Measurements from ENCODE around the gene BRICD5. TPM values are rescaled to one million over a fixed set of nuclear protein-coding genes. Genes with fewer than 3 reads are reported as not detected.

The BRICD5 gene
- total and polyA plus RNA-seq, 2 of the 4 experiments (the other 2 are of a cell fraction), result 0.18 to 0.94 TPM

- CTCF ChIA-PET, result no interaction called here
- 40% methylated on average over 2 of the region's 32 CpGs; no CpG with 5 or more reads in 1 of the 2 experiments for WGBS, 2 experiments (ENCODE audit: extremely low coverage in 2 of 2, insufficient read length in 1 of 2)
Observed at GRCh38 chr16:2196981-2197511, 13.6 kb downstream of the BRICD5 start.

More at GRCh38 chr16:2196981-2197511, 13.6 kb downstream of the BRICD5 start:
- H4K5ac ChIP-seq (ENCODE audit: low read depth, low read length), result no peak overlapping the region
- no peak overlapping the region for H3K23ac ChIP-seq (ENCODE audit: low read depth, low read length)
- H4K20me1 ChIP-seq (ENCODE audit: insufficient read depth, low read length), result no peaks in the 10 kb centered on the region; the same call in 1 of the 2 replicates
- no peak overlapping the region for H3K18ac ChIP-seq (ENCODE audit: low read depth, low read length)
- no TSS peak for BruUV-seq (replicated peaks)
- no peak overlapping the region for H3K27ac ChIP-seq (ENCODE audit: insufficient read depth, low read length)
- intact Hi-C loops (cut with micrococcal nuclease), result no loop called here
- no peak overlapping the region for H3K14ac ChIP-seq (replicated peaks; ENCODE audit: low read depth, low read length)
- no peak for DNase-seq
- H2BK5ac ChIP-seq (ENCODE audit: low read depth, low read length, poor library complexity, severe bottlenecking), result no peak overlapping the region
- H4K8ac ChIP-seq (ENCODE audit: low read depth in 2 of 2, low read length in 2 of 2), result no peak overlapping the region
- in situ Hi-C loops (cut with MboI; ENCODE audit: low sequenced_read_pairs), result no loop called here
- no peaks in the 10 kb centered on the region for H3K9me3 ChIP-seq (ENCODE audit: control insufficient read depth, insufficient read depth, low read length)
- H3K9ac ChIP-seq (ENCODE audit: low read depth, low read length), result no peak overlapping the region
- H3K9me1 ChIP-seq (ENCODE audit: insufficient read depth, low read length), result no peaks in the 10 kb centered on the region
- POLR2A ChIA-PET (ENCODE audit: unreplicated experiment), result no interaction called here
- H3K4me3 ChIP-seq (ENCODE audit: insufficient read depth, low read depth, low read length), result no peak overlapping the region
- dilution Hi-C loops (cut with HindIII; ENCODE audit: low sequenced_read_pairs, unreplicated experiment), result no loop called here
- peak overlapping the region; percentile 79 for H2AFZ ChIP-seq (replicated peaks; ENCODE audit: low read length, poor library complexity)
- no peak overlapping the region for H2BK15ac ChIP-seq (ENCODE audit: low read depth, low read length)
- no peak overlapping the region for H3K4me2 ChIP-seq (ENCODE audit: low read depth, low read length)
- no peak overlapping the region for H2AK5ac ChIP-seq (ENCODE audit: low read depth, low read length)
- H3K56ac ChIP-seq (ENCODE audit: extremely low read depth, insufficient read depth, low read length), result no peak overlapping the region
- H2BK120ac ChIP-seq (ENCODE audit: low read depth, low read length), result no peak overlapping the region
- H2AK9ac ChIP-seq (replicated peaks; ENCODE audit: low read depth, low read length, poor library complexity), result no peak overlapping the region
- H3K79me1 ChIP-seq (ENCODE audit: low read depth in 1 of 2, low read length in 2 of 2), result no peaks in the 10 kb centered on the region
- no peak for ATAC-seq (ENCODE audit: low read depth)
- no peak overlapping the region for H3K4ac ChIP-seq (ENCODE audit: low read depth, low read length)
- no peak overlapping the region for H4K91ac ChIP-seq (ENCODE audit: insufficient read depth, low read depth, low read length)
- H3K27me3 ChIP-seq (ENCODE audit: control insufficient read depth, insufficient read depth, low read length), result peaks cover 67% of the 10 kb centered on the region
- H3K36me3 ChIP-seq (ENCODE audit: control insufficient read depth, insufficient read depth, low read length), result no peaks in the 10 kb centered on the region
- no peak overlapping the region for H2BK20ac ChIP-seq (ENCODE audit: low read depth, low read length)
- no peaks in the 10 kb centered on the region for H3K4me1 ChIP-seq (ENCODE audit: control insufficient read depth, insufficient read depth, low read length)
- TF ChIP-seq SMC3 (IDR thresholded peaks at IDR 0.05; ENCODE audit: low read depth, low read length) (no peak), CEBPB (IDR thresholded peaks at IDR 0.05; ENCODE audit: low read depth, low read length) (no peak), CHD1 (IDR thresholded peaks at IDR 0.05; ENCODE audit: low read depth, low read length) (no peak), NFE2L2 (IDR thresholded peaks at IDR 0.05; ENCODE audit: low read depth, low read length) (no peak), RAD21 (IDR thresholded peaks at IDR 0.05; ENCODE audit: low read length) (no peak), BHLHE40 (IDR thresholded peaks at IDR 0.05; ENCODE audit: low read depth, low read length) (no peak), USF2 (IDR thresholded peaks at IDR 0.05; ENCODE audit: low read depth, low read length) (no peak), MXI1 (IDR thresholded peaks at IDR 0.05; ENCODE audit: borderline replicate concordance, low read depth, low read length) (no peak), POLR2A (IDR thresholded peaks at IDR 0.05; ENCODE audit: low read depth, low read length) (no peak), MAZ (IDR thresholded peaks at IDR 0.05; ENCODE audit: borderline replicate concordance, low read depth, low read length) (no peak), RCOR1 (IDR thresholded peaks at IDR 0.05; ENCODE audit: insufficient replicate concordance, low read length) (no peak), MAFK (IDR thresholded peaks at IDR 0.05; ENCODE audit: low read depth, low read length) (no peak), ELK1 (IDR thresholded peaks at IDR 0.05; ENCODE audit: borderline replicate concordance, low read depth, low read length) (no peak), CTCF (conservative IDR thresholded peaks at IDR 0.05; ENCODE audit: low read depth, low read length) (no peak), RFX5 (IDR thresholded peaks at IDR 0.05; ENCODE audit: low read depth, low read length) (no peak), FOS (IDR thresholded peaks at IDR 0.05; ENCODE audit: low read depth, low read length) (no peak)

Data from IMR-90 (cell line).